ENCODE results near the gene DIAPH2. TPM values are rescaled to one million over a fixed set of nuclear protein-coding genes. Genes with fewer than 3 reads are reported as not detected.
"Not testable (repeated sequence)": the region's sequence is repeated elsewhere in the genome, so short reads cannot be mapped to it uniquely, and the experiment has no call there.

The DIAPH2 gene
- total and polyA plus RNA-seq, 7 donors, result 2.6 to 19.2 (median 11.5) TPM

GRCh38 chrX:96841325-96841724 lies 156.7 kb downstream of the DIAPH2 start:
- H3K27me3 ChIP-seq (ENCODE audit: insufficient read depth in 3 of 3, low read length in 2 of 3), result no peaks in the 10 kb centered on the region
- no peaks in the 10 kb centered on the region for H3K36me3 ChIP-seq (ENCODE audit: insufficient read depth in 1 of 2, low read depth in 1 of 2)
- no peak for DNase-seq
- H3K4me1 ChIP-seq, result peaks cover 11% of the 10 kb centered on the region
- H3K9me3 ChIP-seq, result no peaks in the 10 kb centered on the region
- H3K4me3 ChIP-seq, result no peak overlapping the region
- 20 to 38% (median 33%) methylated on average over 1 of the region's 1 CpG for WGBS, 3 donors
- intact Hi-C loops (cut with DNase I), result no loop called here
- TF ChIP-seq, protein P1, sequence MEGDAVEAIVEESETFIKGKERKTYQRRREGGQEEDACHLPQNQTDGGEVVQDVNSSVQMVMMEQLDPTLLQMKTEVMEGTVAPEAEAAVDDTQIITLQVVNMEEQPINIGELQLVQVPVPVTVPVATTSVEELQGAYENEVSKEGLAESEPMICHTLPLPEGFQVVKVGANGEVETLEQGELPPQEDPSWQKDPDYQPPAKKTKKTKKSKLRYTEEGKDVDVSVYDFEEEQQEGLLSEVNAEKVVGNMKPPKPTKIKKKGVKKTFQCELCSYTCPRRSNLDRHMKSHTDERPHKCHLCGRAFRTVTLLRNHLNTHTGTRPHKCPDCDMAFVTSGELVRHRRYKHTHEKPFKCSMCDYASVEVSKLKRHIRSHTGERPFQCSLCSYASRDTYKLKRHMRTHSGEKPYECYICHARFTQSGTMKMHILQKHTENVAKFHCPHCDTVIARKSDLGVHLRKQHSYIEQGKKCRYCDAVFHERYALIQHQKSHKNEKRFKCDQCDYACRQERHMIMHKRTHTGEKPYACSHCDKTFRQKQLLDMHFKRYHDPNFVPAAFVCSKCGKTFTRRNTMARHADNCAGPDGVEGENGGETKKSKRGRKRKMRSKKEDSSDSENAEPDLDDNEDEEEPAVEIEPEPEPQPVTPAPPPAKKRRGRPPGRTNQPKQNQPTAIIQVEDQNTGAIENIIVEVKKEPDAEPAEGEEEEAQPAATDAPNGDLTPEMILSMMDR (IDR thresholded peaks at IDR 0.05), result no peak
- peak in 3 of 4 donors; percentile 71 to 83 (median 72) for ATAC-seq
- peak overlapping the region; percentile 42 for H3K27ac ChIP-seq

DNA sequence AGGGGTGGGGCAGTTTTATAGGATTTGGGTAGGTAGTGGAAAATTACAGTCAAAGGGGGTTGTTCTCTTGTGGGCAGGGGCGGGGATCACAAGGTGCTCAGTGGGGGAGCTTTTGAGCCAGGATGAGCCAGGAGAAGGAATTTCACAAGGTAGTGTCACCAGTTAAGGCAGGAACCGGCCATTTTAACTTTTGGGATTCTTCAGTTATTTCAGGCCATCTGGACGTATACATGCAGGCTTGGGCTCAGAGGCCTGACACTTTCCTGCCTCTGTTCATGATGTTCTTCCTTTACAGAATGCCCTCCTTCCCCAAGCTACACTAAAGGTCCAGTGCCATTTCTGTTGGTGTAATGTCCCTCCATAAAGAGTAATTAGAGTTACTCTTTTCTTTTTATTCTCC lies 157.2 kb downstream of the DIAPH2 start:
- WGBS, 3 donors, result 38 to 80% (median 76%) methylated on average over 3 of the region's 3 CpGs
- H3K4me1 ChIP-seq, result peaks cover 11% of the 10 kb centered on the region
- H3K27ac ChIP-seq, result peak overlapping the region; percentile 42
- ATAC-seq; intact Hi-C loops (cut with DNase I); H3K27me3 ChIP-seq (ENCODE audit: insufficient read depth in 3 of 3, low read length in 2 of 3); H3K36me3 ChIP-seq (ENCODE audit: insufficient read depth in 1 of 2, low read depth in 1 of 2); DNase-seq; H3K4me3 ChIP-seq; H3K9me3 ChIP-seq: not testable (repeated sequence)

DNA sequence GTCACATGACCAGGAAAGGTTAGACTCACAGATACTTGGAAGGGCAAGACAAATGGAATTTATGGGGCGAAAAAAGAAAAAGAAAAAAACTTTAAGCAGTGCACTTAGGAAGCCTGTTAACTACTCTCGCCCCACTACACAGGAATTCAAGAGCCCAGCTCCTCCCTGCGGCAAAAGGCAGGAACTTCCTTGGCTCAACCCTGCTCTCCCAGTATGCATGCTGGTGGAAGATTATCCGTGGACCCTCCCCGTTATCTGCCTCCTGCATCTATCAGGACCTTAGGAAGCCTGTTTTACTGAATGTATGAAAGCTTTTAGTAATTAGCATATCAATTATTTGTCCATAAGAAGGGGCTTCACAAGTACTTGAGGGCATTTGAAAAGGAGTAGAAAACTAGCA lies 158.9 kb downstream of the DIAPH2 start:
- peaks cover 5% of the 10 kb centered on the region for H3K4me1 ChIP-seq
- no peak overlapping the region for H3K4me3 ChIP-seq
- no peak for DNase-seq
- TF ChIP-seq, protein P1 (IDR thresholded peaks at IDR 0.05), result peak; percentile 8
- H3K27ac ChIP-seq, result no peak overlapping the region
- no peaks in the 10 kb centered on the region for H3K27me3 ChIP-seq (ENCODE audit: insufficient read depth in 3 of 3, low read length in 2 of 3)
- no peaks in the 10 kb centered on the region for H3K36me3 ChIP-seq (ENCODE audit: insufficient read depth in 1 of 2, low read depth in 1 of 2)
- intact Hi-C loops (cut with DNase I), result no loop called here
- no peaks in the 10 kb centered on the region for H3K9me3 ChIP-seq
- WGBS, 3 donors, result 52 to 73% (median 69%) methylated on average over 5 of the region's 5 CpGs
- ATAC-seq, result peak in 1 of 4 donors; percentile 41

DNA sequence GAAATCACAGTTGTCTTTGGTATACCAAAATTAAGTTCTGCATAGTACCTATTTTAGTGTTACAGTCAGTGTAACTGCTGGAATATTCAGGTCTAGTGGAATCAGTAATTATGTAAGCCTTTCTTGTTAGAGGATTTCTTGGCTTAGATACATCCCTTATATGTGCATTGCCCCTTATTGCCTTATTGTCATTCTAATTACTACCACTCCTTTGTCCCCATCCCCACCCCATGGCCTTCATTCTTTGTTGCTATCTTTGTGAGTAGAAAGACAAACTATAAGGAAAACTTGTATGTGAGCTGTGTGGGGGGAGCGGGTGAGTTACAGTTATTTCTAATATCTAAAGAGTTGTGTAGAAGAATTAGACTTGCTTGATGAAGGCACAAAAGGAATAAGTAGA lies 162.2 kb downstream of the DIAPH2 start:
- no peak for DNase-seq
- TF ChIP-seq, protein P1 (IDR thresholded peaks at IDR 0.05), result no peak
- intact Hi-C loops (cut with DNase I), result no loop called here
- H3K4me1 ChIP-seq, result peaks cover 4% of the 10 kb centered on the region
- ATAC-seq, result no peak
- no peaks in the 10 kb centered on the region for H3K9me3 ChIP-seq
- no peak overlapping the region for H3K4me3 ChIP-seq
- H3K27me3 ChIP-seq (ENCODE audit: insufficient read depth in 3 of 3, low read length in 2 of 3), result no peaks in the 10 kb centered on the region
- H3K27ac ChIP-seq, result no peak overlapping the region
- WGBS, 3 donors, result 85 to 100% (median 96%) methylated on average over 1 of the region's 1 CpG
- H3K36me3 ChIP-seq (ENCODE audit: insufficient read depth in 1 of 2, low read depth in 1 of 2), result no peaks in the 10 kb centered on the region

DNA sequence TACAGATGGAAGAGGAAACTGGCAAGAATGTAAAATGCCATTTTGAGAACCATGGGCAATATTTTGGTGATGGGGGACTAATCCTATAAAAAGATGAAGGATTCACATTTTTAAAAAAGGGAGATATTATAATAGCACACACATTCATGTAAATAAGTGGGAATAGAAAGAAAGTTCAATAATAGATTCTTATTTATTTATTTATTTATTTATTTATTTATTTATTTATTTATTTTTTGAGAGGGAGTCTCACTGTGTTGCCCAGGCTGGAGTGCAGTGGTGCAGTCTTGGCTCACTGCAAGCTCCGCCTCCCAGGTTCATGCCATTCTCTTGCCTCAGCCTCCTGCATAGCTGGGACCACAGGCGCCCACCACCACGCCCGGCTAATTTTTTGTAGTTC lies 174.8 kb downstream of the DIAPH2 start:
- 94 to 100% (median 100%) methylated on average over 4 of the region's 4 CpGs for WGBS, 3 donors
- ATAC-seq; H3K4me3 ChIP-seq; H3K27me3 ChIP-seq (ENCODE audit: insufficient read depth in 3 of 3, low read length in 2 of 3); H3K9me3 ChIP-seq; H3K27ac ChIP-seq; intact Hi-C loops (cut with DNase I); H3K36me3 ChIP-seq (ENCODE audit: insufficient read depth in 1 of 2, low read depth in 1 of 2); H3K4me1 ChIP-seq; DNase-seq: not testable (repeated sequence)

GRCh38 chrX:96861218-96861617 lies 176.6 kb downstream of the DIAPH2 start:
- no peaks in the 10 kb centered on the region for H3K36me3 ChIP-seq (ENCODE audit: insufficient read depth in 1 of 2, low read depth in 1 of 2)
- DNase-seq (no peak), ATAC-seq (no peak)
- no peak overlapping the region for H3K4me3 ChIP-seq
- H3K27me3 ChIP-seq (ENCODE audit: insufficient read depth in 3 of 3, low read length in 2 of 3), result no peaks in the 10 kb centered on the region
- no peaks in the 10 kb centered on the region for H3K9me3 ChIP-seq
- WGBS, 3 donors, result 74 to 86% (median 85%) methylated on average over 3 of the region's 3 CpGs
- TF ChIP-seq, protein P1 (IDR thresholded peaks at IDR 0.05), result no peak
- no peak overlapping the region for H3K27ac ChIP-seq
- intact Hi-C loops (cut with DNase I), result no loop called here
- no peaks in the 10 kb centered on the region for H3K4me1 ChIP-seq

Measured in psoas muscle (tissue), 8 donors.